Esophagus squamous epithelium (tissue), 5 donors: ENCODE measurements around the gene TADA2B. TPM values are rescaled to one million over a fixed set of nuclear protein-coding genes. Genes with fewer than 3 reads are reported as not detected.

Experiments used
- DNase-seq: peaks from one replicate; lab custom pipeline; 2025; lab: John Stamatoyannopoulos, UW
- H3K27ac ChIP-seq, 4 donors: fragments of 200-600 bp; sonication (generic); one replicate each; pipeline ENCODE4 v1.5.1; 2016 to 2019; ENCODE audit warnings: mild to moderate bottlenecking in 1 of 4
- H3K27me3 ChIP-seq, 4 donors: fragments of 200-600 bp; sonication (generic); 1 replicate in 3 of 4; 2 replicates in 1 of 4; pipeline versions ENCODE4 v1.5.1 to v1.6.0; 2017 to 2021; ENCODE audit warnings: antibody characterized with exemption in 1 of 4
- H3K36me3 ChIP-seq, 3 donors: fragments of 200-600 bp; sonication (generic); one replicate each; pipeline ENCODE4 v1.5.1; 2016 to 2019
- H3K4me1 ChIP-seq, 3 donors: fragments of 200-600 bp; sonication (generic); one replicate each; pipeline ENCODE4 v1.5.1; 2017 to 2019
- H3K4me3 ChIP-seq, 4 donors: fragments of 200-600 bp; sonication (generic); 1 replicate in 3 of 4; 2 replicates in 1 of 4; pipeline ENCODE4 v1.5.1; 2016 to 2019; ENCODE audit warnings: mild to moderate bottlenecking in 2 of 4, moderate library complexity in 1 of 4
- H3K9me3 ChIP-seq, 3 donors: fragments of 200-600 bp; sonication (generic); one replicate each; pipeline ENCODE4 v1.5.1; 2016 to 2019
- CTCF ChIP-seq, 6 experiments: fragments of 450-650 bp in 4 of 6; fragments of 200-600 bp in 2 of 6; sonication (generic) in 2 of 6; IDR thresholded peaks; one replicate each; pipeline ENCODE4 v1.5.1; 2016 to 2019; ENCODE audit warnings: antibody characterized with exemption in 6 of 6, mild to moderate bottlenecking in 4 of 6, moderate library complexity in 4 of 6
- POLR2A ChIP-seq, 4 donors: fragments of 450-650 bp; IDR thresholded peaks; one replicate each; pipeline ENCODE4 v1.6.1; 2017; ENCODE audit warnings: antibody characterized with exemption in 4 of 4, mild to moderate bottlenecking in 4 of 4, moderate library complexity in 3 of 4
- WGBS, 2 donors: methylation state at CpG; one replicate each; pipeline ENCODE4 v1.1.5; 2018; 5-methylcytosine and 5-hydroxymethylcytosine counted together
- intact Hi-C: fragments of 100-400 bp; cut with DNase I; formaldehyde crosslinking; loops from one replicate; pipeline ENCODE4 v1.15.0; 2022
- total RNA-seq, 4 donors: library from RNA; depleted of rRNA; stranded (reverse); fragments of >200 nt; gene quantifications; one replicate each; pipeline ENCODE4 v1.1.0, GENCODE V29; 2016
- donor health status: DM: yes; HTN: yes; CAD: no.

The TADA2B gene
- total RNA-seq, 4 donors from 2014 or later, result 10.1 to 16.5 (median 13.0) TPM

DNA sequence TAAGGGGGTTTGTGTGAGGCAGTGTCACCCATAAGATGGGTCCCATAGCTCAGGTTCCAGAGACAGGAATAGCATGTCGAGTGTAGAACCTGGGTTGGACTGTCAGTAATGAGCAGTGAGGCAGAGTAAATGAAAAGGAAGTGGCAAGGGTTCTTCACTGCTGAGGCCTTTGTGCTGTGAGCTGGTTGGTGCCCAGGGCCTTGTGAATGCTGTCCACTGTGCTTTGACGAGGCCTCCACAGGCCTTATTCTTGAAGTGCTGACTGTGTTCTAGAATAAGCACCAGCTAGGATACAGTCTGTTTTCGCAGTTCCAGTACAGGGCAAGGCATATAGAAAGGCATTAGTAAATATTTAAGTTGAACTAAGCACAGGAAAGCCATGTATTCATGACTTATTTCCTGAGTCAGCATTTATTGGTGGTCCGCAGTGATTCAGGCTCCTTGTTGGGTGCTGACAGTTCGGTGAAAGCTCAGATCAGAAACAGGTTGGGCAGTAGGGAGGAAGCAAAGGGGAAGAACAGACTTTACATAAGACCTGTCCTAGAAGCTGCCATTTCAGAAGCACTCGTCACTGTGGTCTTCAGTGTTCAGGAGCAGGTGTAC lies 25.6 kb upstream of the TADA2B start:
- H3K27me3 ChIP-seq, result no peaks in the 10 kb centered on the region
- H3K4me1 ChIP-seq, result no peaks in the 10 kb centered on the region
- 90 to 95% methylated on average over 6 of the region's 6 CpGs for WGBS, 2 donors
- H3K36me3 ChIP-seq, result peaks cover 30 to 99% (median 55%) of the 10 kb centered on the region in 3 donors
- H3K9me3 ChIP-seq, result no peaks in the 10 kb centered on the region
- H3K4me3 ChIP-seq, result no peak overlapping the region
- TF ChIP-seq CTCF (IDR thresholded peaks at IDR 0.05) (no peak), POLR2A (IDR thresholded peaks at IDR 0.05) (no peak)
- DNase-seq, result no peak
- intact Hi-C loops, result no loop called here
- no peak overlapping the region for H3K27ac ChIP-seq

DNA sequence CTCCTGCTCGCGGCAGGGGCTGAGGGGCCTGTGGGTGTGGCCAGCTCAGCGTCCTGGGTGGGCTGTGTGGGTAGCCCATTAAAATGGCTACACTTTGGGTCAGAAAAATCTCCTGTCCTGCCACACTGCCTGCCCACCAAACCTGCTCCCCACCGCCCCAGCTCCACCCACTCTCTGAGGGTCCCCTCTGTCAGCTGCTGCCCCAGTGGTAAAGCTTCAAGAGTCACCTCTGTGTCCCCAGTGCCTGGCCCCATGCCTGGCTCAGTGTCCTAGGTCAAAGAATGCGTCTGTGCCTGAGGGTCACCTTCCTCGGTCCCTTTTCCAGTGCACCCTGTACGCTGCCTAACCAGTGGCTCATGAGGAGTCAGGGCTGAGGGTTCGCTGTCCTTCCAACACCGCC lies 24.9 kb upstream of the TADA2B start:
- Histone ChIP-seq H3K27me3 (no peaks in the 10 kb centered on the region), H3K9me3 (no peaks in the 10 kb centered on the region), H3K4me3 (no peak overlapping the region), H3K36me3 (peaks cover 27 to 99% (median 50%) of the 10 kb centered on the region in 3 donors), H3K4me1 (no peaks in the 10 kb centered on the region), H3K27ac (no peak overlapping the region)
- intact Hi-C loops, result no loop called here
- 92 to 93% methylated on average over 8 of the region's 9 CpGs for WGBS, 2 donors
- DNase-seq, result no peak
- no peak for TF ChIP-seq POLR2A (IDR thresholded peaks at IDR 0.05)
- no peak for TF ChIP-seq CTCF (IDR thresholded peaks at IDR 0.05)

- Histone ChIP-seq H3K9me3 (no peaks in the 10 kb centered on the region), H3K27ac (no peak overlapping the region), H3K27me3 (no peaks in the 10 kb centered on the region), H3K36me3 (peaks cover 31 to 99% (median 48%) of the 10 kb centered on the region in 3 donors), H3K4me1 (no peaks in the 10 kb centered on the region), H3K4me3 (no peak overlapping the region)
- DNase-seq, result no peak
- TF ChIP-seq POLR2A (IDR thresholded peaks at IDR 0.05) (no peak), CTCF (IDR thresholded peaks at IDR 0.05) (no peak)
- WGBS, 2 donors, result 83% methylated on average over 3 of the region's 10 CpGs; no CpG with 5 or more reads in 1 of the 2 donors
- intact Hi-C loops, result no loop called here
These were observed 23.8 kb upstream of the TADA2B start for GRCh38 chr4:7019367-7019766.

DNA sequence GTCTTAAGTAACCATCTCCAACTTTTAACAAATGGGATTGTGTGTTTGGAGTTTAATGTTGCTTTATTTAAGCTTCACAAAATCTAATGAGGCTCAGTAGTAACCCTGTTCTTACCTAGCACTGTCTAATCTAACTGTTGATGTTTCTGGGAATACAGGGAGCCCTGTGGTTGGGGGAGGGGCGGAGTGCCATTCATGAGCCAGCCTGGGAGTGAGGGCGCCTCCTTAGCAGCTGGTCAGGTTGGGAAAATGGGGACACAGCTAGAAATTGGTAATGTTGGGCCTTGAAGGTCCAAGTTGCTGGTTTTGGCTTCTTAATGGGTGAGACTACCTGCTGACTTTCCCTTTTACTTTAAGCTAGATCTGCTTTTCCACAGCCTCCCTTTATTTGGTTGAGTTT lies 22.9 kb upstream of the TADA2B start:
- H3K4me1 ChIP-seq, result no peaks in the 10 kb centered on the region
- H3K27me3 ChIP-seq, result no peaks in the 10 kb centered on the region
- TF ChIP-seq CTCF (IDR thresholded peaks at IDR 0.05) (no peak), POLR2A (IDR thresholded peaks at IDR 0.05) (no peak)
- intact Hi-C loops, result no loop called here
- H3K36me3 ChIP-seq, result peaks cover 30 to 99% (median 47%) of the 10 kb centered on the region in 3 donors
- no peak overlapping the region for H3K4me3 ChIP-seq
- WGBS, 2 donors, result 77 to 84% methylated on average over 2 of the region's 2 CpGs
- H3K9me3 ChIP-seq, result no peaks in the 10 kb centered on the region
- DNase-seq, result no peak
- no peak overlapping the region for H3K27ac ChIP-seq

GRCh38 chr4:7020856-7021255 lies 22.3 kb upstream of the TADA2B start:
- intact Hi-C loops, result no loop called here
- Histone ChIP-seq H3K4me3 (no peak overlapping the region), H3K36me3 (peaks cover 35 to 99% (median 47%) of the 10 kb centered on the region in 3 donors)

More at GRCh38 chr4:7020856-7021255, 22.3 kb upstream of the TADA2B start:
- WGBS, 2 donors, result 82 to 85% methylated on average over 10 to 11 of the region's 11 CpGs
- TF ChIP-seq POLR2A (IDR thresholded peaks at IDR 0.05) (no peak), CTCF (IDR thresholded peaks at IDR 0.05) (no peak)
- Histone ChIP-seq H3K4me1 (no peaks in the 10 kb centered on the region), H3K9me3 (no peaks in the 10 kb centered on the region), H3K27ac (no peak overlapping the region), H3K27me3 (no peaks in the 10 kb centered on the region)
- DNase-seq, result no peak
